ENCODE measurements around the gene ARL2BP. TPM values are rescaled to one million over a fixed set of nuclear protein-coding genes. Genes with fewer than 3 reads are reported as not detected.
A peak's percentile ranks its signal among the peaks of the same experiment; 100 is the strongest.

ARL2BP gene
- total RNA-seq, 1 donor: 85.8 TPM

DNA sequence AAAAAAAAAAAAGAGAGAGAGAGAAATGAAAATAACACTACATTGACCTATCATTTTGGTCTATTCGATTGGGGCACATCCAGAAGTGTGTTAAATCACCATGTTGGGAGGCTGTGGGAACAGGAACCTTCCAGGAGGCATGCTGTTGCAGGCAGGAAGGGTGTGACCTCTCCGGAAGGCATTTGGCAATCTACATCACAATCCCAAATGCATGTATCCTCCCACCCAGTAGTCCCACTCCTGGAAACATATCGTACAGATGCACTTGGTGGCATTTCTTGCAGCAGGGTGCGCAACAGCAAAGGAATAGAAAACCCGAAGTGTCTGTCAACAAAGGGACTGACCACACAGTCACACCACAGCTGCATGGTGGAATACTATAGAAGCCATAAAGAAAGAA, 31.5 kb downstream of the ARL2BP start:
- TF ChIP-seq, protein P1, sequence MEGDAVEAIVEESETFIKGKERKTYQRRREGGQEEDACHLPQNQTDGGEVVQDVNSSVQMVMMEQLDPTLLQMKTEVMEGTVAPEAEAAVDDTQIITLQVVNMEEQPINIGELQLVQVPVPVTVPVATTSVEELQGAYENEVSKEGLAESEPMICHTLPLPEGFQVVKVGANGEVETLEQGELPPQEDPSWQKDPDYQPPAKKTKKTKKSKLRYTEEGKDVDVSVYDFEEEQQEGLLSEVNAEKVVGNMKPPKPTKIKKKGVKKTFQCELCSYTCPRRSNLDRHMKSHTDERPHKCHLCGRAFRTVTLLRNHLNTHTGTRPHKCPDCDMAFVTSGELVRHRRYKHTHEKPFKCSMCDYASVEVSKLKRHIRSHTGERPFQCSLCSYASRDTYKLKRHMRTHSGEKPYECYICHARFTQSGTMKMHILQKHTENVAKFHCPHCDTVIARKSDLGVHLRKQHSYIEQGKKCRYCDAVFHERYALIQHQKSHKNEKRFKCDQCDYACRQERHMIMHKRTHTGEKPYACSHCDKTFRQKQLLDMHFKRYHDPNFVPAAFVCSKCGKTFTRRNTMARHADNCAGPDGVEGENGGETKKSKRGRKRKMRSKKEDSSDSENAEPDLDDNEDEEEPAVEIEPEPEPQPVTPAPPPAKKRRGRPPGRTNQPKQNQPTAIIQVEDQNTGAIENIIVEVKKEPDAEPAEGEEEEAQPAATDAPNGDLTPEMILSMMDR (IDR thresholded peaks at IDR 0.05; ENCODE audit: extremely low read depth, low read depth, low read length): no peak
- DNase-seq (ENCODE audit: insufficient read length, low spot score, missing footprints): no peak
- H2AFZ ChIP-seq (ENCODE audit: low read length): no peak overlapping the region
- H4K20me1 ChIP-seq (ENCODE audit: insufficient read depth, low read length): no peaks in the 10 kb centered on the region
- no peak overlapping the region for H3K27ac ChIP-seq (ENCODE audit: low read depth, low read length)
- H3K27me3 ChIP-seq (ENCODE audit: insufficient read depth, low read length): peaks cover 6% of the 10 kb centered on the region
- no peak overlapping the region for H3K4me2 ChIP-seq (ENCODE audit: insufficient read depth, low read length)
- H3K36me3 ChIP-seq (ENCODE audit: insufficient read depth, low read length): no peaks in the 10 kb centered on the region
- no peaks in the 10 kb centered on the region for H3K9me3 ChIP-seq (ENCODE audit: low read depth, low read length)
- H3K79me2 ChIP-seq (ENCODE audit: insufficient read depth, low read length): no peaks in the 10 kb centered on the region
- no peaks in the 10 kb centered on the region for H3K4me1 ChIP-seq (ENCODE audit: insufficient read depth, low read length)
- no peak overlapping the region for H3K4me3 ChIP-seq (ENCODE audit: insufficient read depth, low read length)

DNA sequence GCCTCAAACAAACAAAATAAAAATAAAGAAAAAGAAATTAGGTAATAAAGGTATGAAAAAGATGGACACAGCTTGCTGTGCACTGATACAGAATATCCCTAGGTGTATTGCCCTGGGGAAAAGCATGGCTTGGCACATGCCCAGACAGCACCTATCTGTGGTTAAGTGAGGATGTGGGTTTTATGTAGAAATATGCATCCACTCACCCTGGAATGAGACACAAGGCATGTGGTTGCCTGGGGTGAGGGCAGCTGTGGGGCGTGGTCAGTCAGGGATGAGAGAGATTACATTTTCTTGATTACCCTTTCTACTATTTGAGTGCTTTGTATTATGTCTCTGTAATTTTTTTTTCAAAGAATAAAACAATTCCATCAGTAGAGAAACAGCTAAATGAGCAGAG, 32.5 kb downstream of the ARL2BP start:
- Histone ChIP-seq H3K36me3 (ENCODE audit: insufficient read depth, low read length) (no peaks in the 10 kb centered on the region), H3K4me3 (ENCODE audit: insufficient read depth, low read length) (no peak overlapping the region), H3K4me2 (ENCODE audit: insufficient read depth, low read length) (no peak overlapping the region), H4K20me1 (ENCODE audit: insufficient read depth, low read length) (no peaks in the 10 kb centered on the region), H3K27me3 (ENCODE audit: insufficient read depth, low read length) (peaks cover 14% of the 10 kb centered on the region), H3K79me2 (ENCODE audit: insufficient read depth, low read length) (no peaks in the 10 kb centered on the region), H3K27ac (ENCODE audit: low read depth, low read length) (no peak overlapping the region), H2AFZ (ENCODE audit: low read length) (no peak overlapping the region), H3K4me1 (ENCODE audit: insufficient read depth, low read length) (no peaks in the 10 kb centered on the region), H3K9me3 (ENCODE audit: low read depth, low read length) (no peaks in the 10 kb centered on the region)
- DNase-seq (ENCODE audit: insufficient read length, low spot score, missing footprints): peak; percentile 89
- TF ChIP-seq, protein P1 (IDR thresholded peaks at IDR 0.05; ENCODE audit: extremely low read depth, low read depth, low read length): no peak

DNA sequence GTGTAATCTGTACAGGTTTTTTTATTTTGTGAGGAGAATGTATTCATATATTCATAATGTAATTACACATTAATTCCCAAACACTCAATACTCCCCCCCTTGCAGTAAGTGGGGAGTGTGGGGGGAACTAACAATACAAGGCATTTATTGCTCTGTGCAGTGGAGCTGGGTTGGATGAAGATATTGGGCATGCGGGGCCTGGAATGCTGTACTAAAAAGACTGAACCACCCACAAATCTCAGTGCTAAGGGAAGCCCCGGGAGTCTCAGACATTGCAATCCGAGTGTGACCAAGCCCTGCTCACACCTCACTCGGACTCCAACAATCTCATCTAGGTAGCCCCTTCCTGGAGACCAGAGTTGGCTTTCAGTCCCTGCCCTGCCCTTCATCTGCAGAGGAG, 33.4 kb downstream of the ARL2BP start:
- Histone ChIP-seq H3K4me2 (ENCODE audit: insufficient read depth, low read length) (no peak overlapping the region), H3K4me1 (ENCODE audit: insufficient read depth, low read length) (no peaks in the 10 kb centered on the region), H3K27me3 (ENCODE audit: insufficient read depth, low read length) (peaks cover 23% of the 10 kb centered on the region), H3K4me3 (ENCODE audit: insufficient read depth, low read length) (no peak overlapping the region), H3K27ac (ENCODE audit: low read depth, low read length) (no peak overlapping the region), H3K36me3 (ENCODE audit: insufficient read depth, low read length) (no peaks in the 10 kb centered on the region), H2AFZ (ENCODE audit: low read length) (no peak overlapping the region), H4K20me1 (ENCODE audit: insufficient read depth, low read length) (no peaks in the 10 kb centered on the region), H3K79me2 (ENCODE audit: insufficient read depth, low read length) (no peaks in the 10 kb centered on the region), H3K9me3 (ENCODE audit: low read depth, low read length) (no peaks in the 10 kb centered on the region)
- TF ChIP-seq, protein P1 (IDR thresholded peaks at IDR 0.05; ENCODE audit: extremely low read depth, low read depth, low read length): no peak
- peak; percentile 25 for DNase-seq (ENCODE audit: insufficient read length, low spot score, missing footprints)

DNA sequence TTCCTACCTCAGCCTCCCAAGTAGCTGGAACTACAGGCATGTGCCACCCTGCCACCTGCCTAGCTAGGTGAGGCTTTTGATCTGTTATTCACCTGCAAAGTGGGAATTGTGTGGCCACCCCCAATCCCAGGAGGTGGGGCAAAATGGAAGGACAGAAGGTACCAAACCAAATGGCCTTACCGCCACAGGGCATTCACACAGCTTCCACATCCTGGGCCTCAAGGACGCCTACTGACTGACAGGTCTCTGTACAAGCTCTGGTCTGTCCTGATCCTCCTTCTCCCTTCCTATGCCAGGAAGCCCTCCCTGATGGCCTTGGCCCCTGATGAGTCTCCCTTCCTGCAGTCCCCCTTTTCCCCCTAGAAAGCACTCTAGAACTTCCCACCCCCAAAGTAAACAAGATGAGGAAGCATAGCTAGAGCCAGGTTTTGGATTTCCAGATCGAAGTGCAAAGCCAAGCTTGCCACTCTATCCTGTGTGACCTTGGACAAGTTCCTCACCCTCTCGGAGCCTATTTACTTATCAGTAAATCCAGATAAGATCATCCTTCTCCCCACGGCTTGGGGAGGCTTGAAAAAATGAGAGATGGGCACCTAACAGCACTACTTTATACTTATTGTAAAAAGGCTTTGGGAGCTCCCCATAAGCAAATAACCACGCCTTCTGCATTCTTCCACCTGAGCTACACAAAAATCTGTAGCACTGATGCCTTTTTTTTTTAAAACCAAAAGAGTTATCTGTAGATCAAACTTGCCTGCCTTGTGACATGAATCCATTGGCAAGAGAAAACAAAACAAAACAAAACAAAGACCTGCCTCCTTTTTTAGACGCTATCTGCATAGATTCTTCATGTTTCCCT, 35.0 kb downstream of the ARL2BP start:
- H2AFZ ChIP-seq (ENCODE audit: low read length): no peak overlapping the region

More for the DNA sequence above, 35.0 kb downstream of the ARL2BP start:
- no peaks in the 10 kb centered on the region for H3K36me3 ChIP-seq (ENCODE audit: insufficient read depth, low read length)
- H3K27me3 ChIP-seq (ENCODE audit: insufficient read depth, low read length): peaks cover 38% of the 10 kb centered on the region
- H3K9me3 ChIP-seq (ENCODE audit: low read depth, low read length): no peaks in the 10 kb centered on the region
- H3K4me3 ChIP-seq (ENCODE audit: insufficient read depth, low read length): no peak overlapping the region
- peaks cover 2% of the 10 kb centered on the region for H3K4me1 ChIP-seq (ENCODE audit: insufficient read depth, low read length)
- no peak overlapping the region for H3K4me2 ChIP-seq (ENCODE audit: insufficient read depth, low read length)
- TF ChIP-seq, protein P1 (IDR thresholded peaks at IDR 0.05; ENCODE audit: extremely low read depth, low read depth, low read length): no peak
- no peaks in the 10 kb centered on the region for H4K20me1 ChIP-seq (ENCODE audit: insufficient read depth, low read length)
- H3K79me2 ChIP-seq (ENCODE audit: insufficient read depth, low read length): no peaks in the 10 kb centered on the region
- H3K27ac ChIP-seq (ENCODE audit: low read depth, low read length): no peak overlapping the region
- peak; percentile 35 for DNase-seq (ENCODE audit: insufficient read length, low spot score, missing footprints)
